Iris pigment epithelial cell (primary cell): Measurements from ENCODE around the gene ACVR2B.

Experiments used
- DNase-seq: peaks from one replicate; pipeline ENCODE4 v3.0.0-alpha.2; 2011; ENCODE audit warnings: low read depth

Gene ACVR2B

DNA sequence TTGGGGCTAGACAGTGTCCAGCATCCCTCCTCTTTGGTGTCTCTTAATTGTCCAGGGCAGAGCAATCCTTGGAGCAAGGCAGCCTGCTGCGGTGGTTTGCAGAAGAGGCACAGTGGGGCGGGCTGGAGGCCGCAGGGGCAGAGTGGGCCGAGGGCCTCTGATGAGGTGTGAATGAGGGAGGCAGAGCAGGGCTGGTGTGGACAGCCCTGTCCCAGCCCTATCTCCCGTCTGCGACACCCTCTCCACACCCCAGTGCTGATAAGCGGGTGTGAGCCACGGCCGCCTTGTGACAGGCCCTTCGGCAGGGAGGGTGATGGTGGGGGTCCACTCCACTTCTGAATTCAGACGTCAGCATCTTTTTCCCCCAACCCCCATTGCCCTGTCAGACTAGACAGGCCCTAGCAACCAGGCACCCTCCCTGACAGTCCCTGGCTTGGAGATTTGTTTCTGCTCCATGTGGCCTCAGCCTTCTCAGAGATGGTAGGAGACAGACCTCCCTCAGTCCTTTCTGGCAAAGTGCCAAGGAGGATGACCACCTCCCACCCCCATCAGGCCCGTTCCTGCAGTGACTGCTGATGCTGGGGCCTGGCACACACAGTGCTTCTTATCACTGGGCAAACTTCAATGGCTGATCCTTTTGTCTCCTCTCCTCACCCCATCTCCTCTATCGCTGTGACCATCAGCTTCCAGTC lies 79.7 kb downstream of the ACVR2B start:
- DNase-seq, result no peak

DNA sequence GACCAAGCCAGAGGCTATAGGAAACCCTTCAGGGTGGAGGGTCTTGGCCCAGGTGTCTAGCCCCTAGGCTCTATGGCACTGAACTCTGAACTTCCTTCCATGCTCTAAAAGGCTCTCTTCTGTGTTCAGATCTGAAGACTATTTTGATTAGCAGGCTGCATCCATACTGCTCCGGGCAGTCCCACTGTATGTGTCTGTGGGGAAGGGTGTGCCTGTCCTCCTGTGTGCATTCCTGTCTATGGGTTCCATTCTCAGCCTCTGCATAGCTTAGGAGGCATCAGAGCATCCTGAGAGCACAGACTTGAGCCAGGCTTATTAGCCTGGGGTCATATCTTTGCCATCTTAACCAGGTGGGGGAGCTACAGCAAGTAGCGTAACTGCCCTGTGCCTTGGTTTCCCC lies 80.5 kb downstream of the ACVR2B start:
- no peak for DNase-seq

GRCh38 chr3:38534604-38535003 lies 80.9 kb downstream of the ACVR2B start:
- DNase-seq, result no peak

DNA sequence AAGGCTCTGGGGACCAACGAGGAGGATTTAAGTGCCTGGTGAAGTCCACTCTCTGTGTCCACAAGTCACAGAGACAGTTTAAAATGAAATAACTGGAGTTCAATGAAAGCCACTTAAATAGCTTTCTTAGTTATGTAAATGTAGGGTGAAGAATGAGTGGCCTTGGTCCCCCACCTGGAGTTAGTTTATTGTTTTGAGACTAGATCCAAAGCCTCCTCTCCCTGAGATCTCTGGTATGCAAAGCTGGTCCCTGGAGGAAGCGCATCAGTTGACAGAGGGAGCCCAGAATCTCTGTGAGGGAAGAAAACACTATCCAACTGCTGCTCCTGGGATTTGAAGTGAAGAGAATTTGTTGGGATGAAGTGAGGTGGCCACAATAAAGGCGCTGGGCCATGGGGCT lies 83.0 kb downstream of the ACVR2B start:
- DNase-seq, result no peak

DNA sequence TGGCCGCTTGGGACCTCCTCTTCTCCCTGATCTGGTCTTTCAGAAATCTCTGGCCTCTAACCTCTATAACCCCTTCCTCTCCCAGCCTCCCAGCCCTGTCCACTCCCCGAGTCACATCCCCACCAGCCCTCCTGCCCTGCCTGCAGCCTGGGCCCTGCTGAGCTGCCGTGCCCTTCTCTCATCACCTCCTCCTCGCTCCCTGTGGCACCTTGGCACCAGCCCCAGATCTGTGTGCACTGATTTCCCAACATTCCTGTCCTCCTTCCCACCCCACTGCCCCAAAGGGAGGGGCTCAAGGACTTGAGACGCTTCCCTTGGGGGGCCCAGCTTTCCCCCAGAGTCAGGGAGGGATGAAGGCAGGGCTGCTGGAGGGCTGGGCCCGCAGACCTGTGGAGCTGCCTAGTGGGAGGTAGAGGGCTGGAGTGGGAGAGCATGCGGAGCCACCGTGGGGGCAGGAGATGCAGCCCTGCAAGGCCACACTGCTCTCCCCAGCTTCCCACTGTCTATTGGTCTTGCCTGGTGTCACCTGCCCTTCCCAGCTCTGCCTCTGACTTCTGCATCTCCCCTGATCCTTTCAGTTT lies 85.2 kb downstream of the ACVR2B start:
- DNase-seq, result no peak

- DNase-seq, result no peak
These were observed 88.1 kb downstream of the ACVR2B start for GRCh38 chr3:38541806-38542205.
